PFSK-1 (cell line): ENCODE results near the gene TTLL10.

Source experiments
- POLR2AphosphoS5 ChIP-seq: IDR thresholded peaks from 2 replicates; pipeline ENCODE4 v1.6.1; 2012; ENCODE audit warnings: low read depth, mild to moderate bottlenecking, control low read depth, low read length, moderate library complexity
- TAF1 ChIP-seq: IDR thresholded peaks from 2 replicates; pipeline ENCODE4 v1.6.1; 2012; ENCODE audit warnings: low read length, control low read depth, borderline replicate concordance; ENCODE audit not compliant: insufficient read depth

DNA sequence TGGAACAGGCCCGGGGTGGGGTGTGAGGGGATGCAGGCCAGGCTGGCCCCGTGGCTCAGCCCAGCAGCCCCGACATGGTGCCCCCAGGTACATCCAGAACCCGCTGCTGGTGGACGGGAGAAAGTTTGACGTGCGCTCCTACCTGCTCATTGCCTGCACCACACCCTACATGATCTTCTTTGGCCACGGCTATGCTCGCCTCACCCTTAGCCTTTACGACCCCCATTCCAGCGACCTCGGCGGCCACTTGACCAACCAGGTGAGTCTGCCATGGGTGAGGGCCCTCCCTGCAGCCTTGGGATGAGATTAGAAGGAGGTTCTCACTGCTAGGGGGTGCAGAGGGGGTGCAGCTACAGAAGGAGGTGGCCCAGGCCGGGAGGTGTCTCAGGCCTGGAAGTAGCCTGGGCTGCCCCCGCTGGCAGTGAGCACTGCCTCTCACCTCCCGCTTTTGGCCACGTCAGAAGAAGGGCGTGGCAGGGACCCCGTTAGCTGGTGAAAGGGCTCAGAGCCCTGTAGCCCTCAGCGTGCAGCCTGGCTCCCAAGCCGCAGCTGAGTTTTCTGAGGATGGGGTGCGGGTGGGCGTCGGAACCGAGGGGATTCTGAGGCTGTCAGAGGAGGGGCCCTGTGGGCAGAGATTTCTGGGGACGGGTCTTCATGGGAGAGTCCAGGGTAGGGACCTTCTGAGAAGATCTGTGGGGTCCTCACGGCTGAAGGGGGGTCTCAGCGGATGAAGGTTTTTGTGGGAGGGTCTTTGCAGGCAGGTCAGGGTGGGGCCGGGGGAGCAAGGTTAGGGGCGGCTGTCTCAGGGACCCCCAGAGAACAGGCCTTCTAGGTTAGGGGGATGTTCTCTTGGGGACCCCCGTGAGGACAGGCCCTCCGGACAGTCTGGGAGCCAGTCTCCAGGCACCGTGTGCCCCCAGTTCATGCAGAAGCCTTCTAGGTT is 10.4 kb downstream of the TTLL10 start:
- no peak for TF ChIP-seq TAF1
- TF ChIP-seq POLR2AphosphoS5: no peak
